ENCODE results near the gene GTF3C4.

GRCh38 chr9:132721661-132722060 lies 51.4 kb downstream of the GTF3C4 start:
- TF ChIP-seq CTCF (IDR thresholded peaks at IDR 0.05; ENCODE audit: poor library complexity, severe bottlenecking) (no peak), EZH2 (IDR thresholded peaks at IDR 0.05; ENCODE audit: borderline replicate concordance, insufficient read depth, low read length, poor library complexity, severe bottlenecking) (no peak), EP300 (conservative IDR thresholded peaks at IDR 0.05; ENCODE audit: poor library complexity, severe bottlenecking) (no peak)
